Type B pancreatic cell (in vitro differentiated cells): Measurements from ENCODE around the gene ABHD6. TPM values are rescaled to one million over a fixed set of nuclear protein-coding genes. Genes with fewer than 3 reads are reported as not detected.
"Not testable (repeated sequence)": the region's sequence is repeated elsewhere in the genome, so short reads cannot be mapped to it uniquely, and the experiment has no call there.

Source experiments
- DNase-seq: peaks from one replicate; pipeline ENCODE4 v3.0.0; 2021; ENCODE audit warnings: mixed read lengths; ENCODE audit not compliant: unreplicated experiment; ENCODE audit errors: extremely low spot score
- H3K27ac Mint-ChIP-seq: 2 replicates; pipeline ENCODE4 v1.8.0; 2021; ENCODE audit warnings: mild to moderate bottlenecking, mixed read lengths
- H3K27me3 Mint-ChIP-seq: 2 replicates; pipeline ENCODE4 v1.8.0; 2021; ENCODE audit warnings: mixed read lengths
- H3K36me3 Mint-ChIP-seq: 2 replicates; pipeline ENCODE4 v1.8.0; 2021; ENCODE audit warnings: mixed read lengths
- H3K4me1 Mint-ChIP-seq: one replicate; pipeline ENCODE4 v1.8.0; 2021; ENCODE audit warnings: mixed read lengths; ENCODE audit not compliant: unreplicated experiment
- H3K4me3 Mint-ChIP-seq: 2 replicates; pipeline ENCODE4 v1.8.0; 2021; ENCODE audit warnings: mild to moderate bottlenecking, mixed read lengths
- H3K9me3 Mint-ChIP-seq: 2 replicates; pipeline ENCODE4 v1.8.0; 2021; ENCODE audit warnings: mixed read lengths
- total RNA-seq: library from RNA; stranded (reverse); gene quantifications from 2 replicates; pipeline ENCODE4 v1.2.1, GENCODE V29; 2021; ENCODE audit warnings: low replicate concordance
- TF ChIP-seq, protein P1 (sequence below): fragments of 200-600 bp; sonication (generic); conservative IDR thresholded peaks from 2 replicates; pipeline ENCODE4 v1.5.0; 2021; ENCODE audit warnings: antibody characterized with exemption, mild to moderate bottlenecking

Gene ABHD6
- total RNA-seq, 1 donor from 2014 or later = 15.7 TPM

DNA sequence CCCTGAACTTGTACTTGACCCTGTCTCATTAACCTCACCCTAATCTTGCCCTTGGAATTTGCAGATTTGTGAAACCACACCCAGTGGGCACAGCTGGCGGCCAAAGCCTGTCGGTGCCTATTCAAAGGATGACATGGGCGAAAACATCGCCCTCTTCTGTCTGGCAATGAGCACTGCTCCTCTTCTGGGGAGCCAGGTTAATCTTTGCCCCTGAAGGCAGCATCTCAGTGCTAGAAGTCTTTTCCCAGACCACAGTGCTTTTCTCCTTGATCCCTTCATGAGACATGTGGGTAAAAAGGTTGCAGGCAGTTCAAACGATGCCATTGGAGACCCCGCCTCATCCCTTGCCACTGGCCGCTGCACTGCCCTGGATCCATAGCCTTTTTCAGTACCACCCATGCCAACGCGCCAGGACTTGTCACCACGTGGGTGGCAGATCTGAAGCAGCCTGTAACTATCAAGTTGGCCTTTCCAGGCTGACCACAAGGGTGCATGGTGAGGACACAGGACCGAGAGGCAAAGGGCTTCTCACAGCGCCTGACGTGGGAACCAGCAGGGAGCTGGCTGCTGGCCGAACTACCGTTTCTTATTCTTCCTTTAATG is 20.3 kb upstream of the ABHD6 start:
- Mint-ChIP-seq H3K9me3 (no peaks in the 10 kb centered on the region), H3K4me1 (peaks cover 12% of the 10 kb centered on the region), H3K27ac (no peak overlapping the region), H3K36me3 (no peaks in the 10 kb centered on the region), H3K4me3 (no peak overlapping the region), H3K27me3 (peaks cover 11% of the 10 kb centered on the region)
- no peak for DNase-seq
- TF ChIP-seq, protein P1, sequence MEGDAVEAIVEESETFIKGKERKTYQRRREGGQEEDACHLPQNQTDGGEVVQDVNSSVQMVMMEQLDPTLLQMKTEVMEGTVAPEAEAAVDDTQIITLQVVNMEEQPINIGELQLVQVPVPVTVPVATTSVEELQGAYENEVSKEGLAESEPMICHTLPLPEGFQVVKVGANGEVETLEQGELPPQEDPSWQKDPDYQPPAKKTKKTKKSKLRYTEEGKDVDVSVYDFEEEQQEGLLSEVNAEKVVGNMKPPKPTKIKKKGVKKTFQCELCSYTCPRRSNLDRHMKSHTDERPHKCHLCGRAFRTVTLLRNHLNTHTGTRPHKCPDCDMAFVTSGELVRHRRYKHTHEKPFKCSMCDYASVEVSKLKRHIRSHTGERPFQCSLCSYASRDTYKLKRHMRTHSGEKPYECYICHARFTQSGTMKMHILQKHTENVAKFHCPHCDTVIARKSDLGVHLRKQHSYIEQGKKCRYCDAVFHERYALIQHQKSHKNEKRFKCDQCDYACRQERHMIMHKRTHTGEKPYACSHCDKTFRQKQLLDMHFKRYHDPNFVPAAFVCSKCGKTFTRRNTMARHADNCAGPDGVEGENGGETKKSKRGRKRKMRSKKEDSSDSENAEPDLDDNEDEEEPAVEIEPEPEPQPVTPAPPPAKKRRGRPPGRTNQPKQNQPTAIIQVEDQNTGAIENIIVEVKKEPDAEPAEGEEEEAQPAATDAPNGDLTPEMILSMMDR = peak; percentile 82

DNA sequence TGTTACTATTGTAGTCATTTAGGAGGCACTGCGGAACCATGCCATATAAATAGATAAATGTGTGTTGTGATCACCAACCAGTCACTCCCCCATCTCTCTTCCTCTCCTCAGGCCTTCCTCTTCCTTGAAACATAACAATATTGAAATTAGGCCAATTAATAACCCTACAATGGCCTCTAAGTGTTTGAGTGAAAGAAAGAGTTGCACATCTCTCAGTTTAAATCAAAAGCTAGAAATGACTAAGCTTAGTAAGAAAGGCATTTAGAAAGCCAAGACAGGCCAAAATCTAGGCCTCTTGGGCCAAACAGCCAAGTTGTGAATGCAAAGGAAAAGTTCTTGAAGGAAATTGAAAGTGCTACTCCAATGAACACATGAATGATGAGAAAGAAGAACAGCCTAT is 18.7 kb upstream of the ABHD6 start:
- H3K4me1 Mint-ChIP-seq = peaks cover 12% of the 10 kb centered on the region
- H3K9me3 Mint-ChIP-seq = no peaks in the 10 kb centered on the region
- DNase-seq = no peak
- H3K27ac Mint-ChIP-seq = no peak overlapping the region
- no peaks in the 10 kb centered on the region for H3K36me3 Mint-ChIP-seq
- H3K4me3 Mint-ChIP-seq = no peak overlapping the region
- peaks cover 14% of the 10 kb centered on the region for H3K27me3 Mint-ChIP-seq
- TF ChIP-seq, protein P1 = no peak

DNA sequence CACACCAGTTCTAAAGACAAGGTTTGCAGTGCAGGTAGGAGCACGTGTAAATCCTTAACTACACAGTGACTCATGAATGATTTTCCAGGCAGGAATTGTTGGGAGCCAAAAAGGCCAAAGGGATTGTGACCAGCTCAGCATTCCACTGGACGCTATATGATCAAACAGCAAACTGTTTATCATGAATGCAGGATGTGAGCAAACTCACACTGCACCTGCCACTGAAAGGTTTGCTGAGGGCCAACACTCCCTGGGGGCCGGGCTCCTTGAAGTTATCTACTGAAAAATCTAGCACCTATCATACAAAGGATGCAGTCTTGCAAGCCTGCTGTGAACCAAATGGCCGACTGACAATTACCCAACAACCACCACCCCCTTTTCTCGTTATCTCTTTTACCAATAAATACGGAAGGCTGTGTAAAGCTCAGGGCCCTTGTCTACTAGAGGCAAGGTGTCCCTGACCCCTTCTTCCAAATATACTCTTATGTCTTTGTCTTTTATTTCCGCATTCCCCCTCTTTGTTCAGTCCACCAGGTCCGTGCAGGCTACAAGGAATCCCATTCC is 15.3 kb upstream of the ABHD6 start:
- H3K36me3 Mint-ChIP-seq = no peaks in the 10 kb centered on the region
- no peak for DNase-seq
- peaks cover 4% of the 10 kb centered on the region for H3K4me1 Mint-ChIP-seq
- H3K4me3 Mint-ChIP-seq = no peak overlapping the region
- H3K27me3 Mint-ChIP-seq = peaks cover 15% of the 10 kb centered on the region
- H3K27ac Mint-ChIP-seq = peak overlapping the region; percentile 11
- TF ChIP-seq, protein P1 = no peak
- no peaks in the 10 kb centered on the region for H3K9me3 Mint-ChIP-seq

DNA sequence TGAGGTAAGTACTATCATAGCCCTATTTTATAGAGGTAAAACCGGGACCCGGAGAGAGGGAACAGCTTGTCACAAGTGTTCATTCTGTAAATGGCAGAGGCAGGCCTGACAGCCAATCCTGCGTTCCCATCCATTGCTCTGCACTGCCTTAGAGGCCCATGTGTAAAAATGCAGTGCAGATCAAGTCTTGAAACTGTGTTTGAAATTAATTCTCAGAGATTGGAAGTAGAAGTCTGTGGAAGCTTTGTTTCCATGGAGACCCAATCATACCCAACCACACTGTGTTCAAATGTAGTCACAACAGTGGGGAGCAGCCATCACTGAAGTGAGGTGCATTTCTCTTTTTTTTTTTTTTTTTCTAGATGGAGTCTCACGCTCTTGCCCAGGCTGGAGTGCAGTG is 13.7 kb upstream of the ABHD6 start:
- Mint-ChIP-seq H3K4me3 (no peak overlapping the region), H3K4me1 (no peaks in the 10 kb centered on the region), H3K27ac (no peak overlapping the region), H3K36me3 (no peaks in the 10 kb centered on the region), H3K27me3 (peaks cover 15% of the 10 kb centered on the region), H3K9me3 (no peaks in the 10 kb centered on the region)
- TF ChIP-seq, protein P1 = no peak
- DNase-seq = no peak

DNA sequence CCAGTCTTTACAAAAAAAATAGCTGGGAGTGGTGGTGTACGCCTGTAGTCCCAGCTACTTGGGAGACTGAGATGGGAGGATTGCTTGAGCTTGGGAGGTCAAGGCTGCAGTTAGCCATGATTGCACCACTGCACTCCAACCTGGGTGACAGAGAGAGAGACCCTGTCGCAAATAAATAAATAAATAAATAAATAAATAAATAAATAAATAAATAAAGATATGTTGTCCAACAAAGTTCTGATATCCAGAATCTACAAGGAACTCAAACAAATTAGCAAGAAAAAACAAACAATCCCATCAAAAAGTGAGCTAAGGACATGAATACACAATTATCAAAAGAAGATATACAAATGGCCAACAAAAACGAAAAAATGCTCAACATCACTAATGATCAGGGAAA is 9.7 kb upstream of the ABHD6 start:
- not testable (repeated sequence) for H3K36me3 Mint-ChIP-seq, H3K4me1 Mint-ChIP-seq, H3K4me3 Mint-ChIP-seq, H3K9me3 Mint-ChIP-seq, DNase-seq, H3K27ac Mint-ChIP-seq
- H3K27me3 Mint-ChIP-seq = peaks cover 34% of the 10 kb centered on the region

DNA sequence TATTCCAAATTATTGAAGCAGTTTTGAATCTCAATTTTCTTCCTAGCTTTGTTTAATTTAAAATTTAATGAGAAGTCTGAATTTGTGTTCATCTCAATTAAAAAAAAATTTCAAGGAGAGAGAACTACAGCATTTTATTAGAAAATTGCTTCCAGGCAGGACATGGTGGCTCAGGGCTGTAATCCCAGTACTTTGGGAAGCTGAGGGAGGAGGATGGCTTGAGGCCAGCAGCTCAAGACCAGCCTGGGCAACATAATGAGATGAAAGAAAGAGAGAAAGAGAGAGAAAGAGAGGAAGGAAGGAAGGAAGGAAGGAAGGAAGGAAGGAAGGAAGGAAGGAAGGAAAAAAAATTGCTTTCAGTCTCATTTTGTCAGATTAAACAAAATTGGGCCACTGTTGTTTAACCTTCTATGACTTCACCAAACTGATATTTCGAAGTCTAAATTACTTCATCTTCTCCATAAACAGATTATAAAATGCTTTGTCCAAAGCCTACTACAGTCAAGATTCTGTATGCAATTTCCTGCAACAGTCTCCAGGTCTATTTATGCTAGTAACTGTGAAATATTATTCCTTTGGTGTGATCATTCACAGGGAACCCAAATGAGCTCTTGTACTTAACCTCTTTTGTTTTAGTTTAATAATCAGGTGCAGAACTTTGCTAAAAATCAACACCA is 6.6 kb upstream of the ABHD6 start:
- DNase-seq = no peak
- Mint-ChIP-seq H3K4me3 (no peak overlapping the region), H3K27me3 (peaks cover 41% of the 10 kb centered on the region), H3K4me1 (peaks cover 5% of the 10 kb centered on the region), H3K36me3 (no peaks in the 10 kb centered on the region), H3K27ac (no peak overlapping the region), H3K9me3 (no peaks in the 10 kb centered on the region)
- TF ChIP-seq, protein P1 = no peak
